Fibroblast of mammary gland (primary cell): ENCODE measurements around the gene ARF5.
"Not testable (repeated sequence)": the region's sequence is repeated elsewhere in the genome, so short reads cannot be mapped to it uniquely, and the experiment has no call there.

Experiments used
- DNase-seq: peaks from one replicate; pipeline ENCODE4 v3.0.0-alpha.2; 2010; ENCODE audit warnings: low read depth
- H3K4me3 ChIP-seq: 2 replicates; pipeline ENCODE4 v1.5.1; 2011; ENCODE audit warnings: low read depth, mild to moderate bottlenecking, low read length, moderate library complexity; ENCODE audit not compliant: control insufficient read depth
- TF ChIP-seq, protein P1 (sequence below): conservative IDR thresholded peaks from 2 replicates; pipeline ENCODE4 v1.5.1; 2011; ENCODE audit warnings: low read depth, low read length, inconsistent platforms; ENCODE audit not compliant: control insufficient read depth, insufficient read depth

Gene ARF5

DNA sequence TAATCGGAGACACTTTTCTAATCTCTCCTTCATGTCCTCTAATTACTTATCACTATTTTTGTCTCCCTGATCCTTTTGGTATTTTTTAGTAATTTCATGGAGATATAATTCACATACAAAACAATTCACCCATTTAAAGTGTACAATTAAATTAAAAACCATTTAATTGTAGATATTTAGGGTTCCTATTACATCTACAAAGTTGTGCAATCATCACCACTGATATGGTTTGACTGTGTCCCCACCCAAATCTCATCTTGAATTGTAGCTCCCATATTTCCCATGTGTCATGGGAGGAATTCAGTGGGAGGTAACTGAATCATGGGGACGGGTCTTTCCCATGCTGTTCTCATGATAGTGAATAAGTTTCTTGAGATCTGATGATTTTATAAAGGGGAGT, 31.8 kb upstream of the ARF5 start:
- DNase-seq = no peak
- TF ChIP-seq, protein P1, sequence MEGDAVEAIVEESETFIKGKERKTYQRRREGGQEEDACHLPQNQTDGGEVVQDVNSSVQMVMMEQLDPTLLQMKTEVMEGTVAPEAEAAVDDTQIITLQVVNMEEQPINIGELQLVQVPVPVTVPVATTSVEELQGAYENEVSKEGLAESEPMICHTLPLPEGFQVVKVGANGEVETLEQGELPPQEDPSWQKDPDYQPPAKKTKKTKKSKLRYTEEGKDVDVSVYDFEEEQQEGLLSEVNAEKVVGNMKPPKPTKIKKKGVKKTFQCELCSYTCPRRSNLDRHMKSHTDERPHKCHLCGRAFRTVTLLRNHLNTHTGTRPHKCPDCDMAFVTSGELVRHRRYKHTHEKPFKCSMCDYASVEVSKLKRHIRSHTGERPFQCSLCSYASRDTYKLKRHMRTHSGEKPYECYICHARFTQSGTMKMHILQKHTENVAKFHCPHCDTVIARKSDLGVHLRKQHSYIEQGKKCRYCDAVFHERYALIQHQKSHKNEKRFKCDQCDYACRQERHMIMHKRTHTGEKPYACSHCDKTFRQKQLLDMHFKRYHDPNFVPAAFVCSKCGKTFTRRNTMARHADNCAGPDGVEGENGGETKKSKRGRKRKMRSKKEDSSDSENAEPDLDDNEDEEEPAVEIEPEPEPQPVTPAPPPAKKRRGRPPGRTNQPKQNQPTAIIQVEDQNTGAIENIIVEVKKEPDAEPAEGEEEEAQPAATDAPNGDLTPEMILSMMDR = no peak
- H3K4me3 ChIP-seq = no peak overlapping the region

DNA sequence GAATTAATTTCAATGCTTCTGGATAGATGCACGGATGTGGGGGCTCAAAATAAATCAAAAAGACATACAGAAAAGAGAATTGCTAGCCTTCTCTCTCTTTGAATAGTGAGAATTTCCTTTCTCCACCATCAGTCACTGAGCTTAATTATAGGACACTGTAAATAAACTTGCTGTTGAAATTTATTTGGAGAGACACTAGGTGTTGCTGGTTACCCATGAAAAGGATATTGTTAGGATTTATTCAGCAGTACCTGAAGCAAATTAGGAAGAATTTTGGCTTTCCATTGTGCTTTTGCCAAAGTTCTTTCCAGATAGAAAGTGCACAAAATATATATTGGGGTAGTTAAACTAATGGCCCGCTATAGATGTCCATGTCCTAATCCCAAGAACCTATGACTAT, 30.4 kb upstream of the ARF5 start:
- no peak overlapping the region for H3K4me3 ChIP-seq
- no peak for DNase-seq
- TF ChIP-seq, protein P1 = peak; percentile 12

DNA sequence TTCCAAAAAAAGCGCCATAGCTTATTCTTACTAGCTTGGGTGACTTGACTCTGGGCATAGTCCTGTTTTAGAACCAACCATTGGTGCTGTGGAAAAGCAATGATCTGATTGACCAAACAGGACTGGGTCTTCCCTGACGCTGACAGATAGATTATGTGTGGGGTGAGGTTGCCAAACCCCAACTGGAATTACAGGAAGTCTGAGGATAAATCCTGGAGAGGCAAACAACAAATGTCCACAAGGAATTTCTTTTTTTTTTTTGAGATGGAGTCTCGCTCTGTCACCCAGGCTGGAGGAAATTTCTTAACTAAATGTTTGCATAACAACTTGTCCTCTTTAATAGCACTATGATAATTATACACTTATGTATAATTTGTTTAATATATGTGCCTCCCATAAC, 22.0 kb upstream of the ARF5 start:
- TF ChIP-seq, protein P1 = no peak
- no peak overlapping the region for H3K4me3 ChIP-seq
- no peak for DNase-seq

DNA sequence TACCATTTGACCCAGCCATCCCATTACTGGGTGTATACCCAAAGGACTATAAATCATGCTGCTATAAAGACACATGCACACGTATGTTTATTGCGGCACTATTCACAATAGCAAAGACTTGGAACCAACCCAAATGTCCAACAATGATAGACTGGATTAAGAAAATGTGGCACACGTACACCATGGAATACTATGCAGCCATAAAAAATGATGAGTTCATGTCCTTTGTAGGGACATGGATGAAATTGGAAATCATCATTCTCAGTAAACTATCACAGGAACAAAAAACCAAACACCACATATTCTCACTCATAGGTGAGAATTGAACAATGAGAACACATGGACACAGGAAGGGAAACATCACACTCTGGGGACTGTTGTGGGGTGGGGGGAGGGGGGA, 20.2 kb upstream of the ARF5 start:
- H3K4me3 ChIP-seq, DNase-seq: not testable (repeated sequence)

DNA sequence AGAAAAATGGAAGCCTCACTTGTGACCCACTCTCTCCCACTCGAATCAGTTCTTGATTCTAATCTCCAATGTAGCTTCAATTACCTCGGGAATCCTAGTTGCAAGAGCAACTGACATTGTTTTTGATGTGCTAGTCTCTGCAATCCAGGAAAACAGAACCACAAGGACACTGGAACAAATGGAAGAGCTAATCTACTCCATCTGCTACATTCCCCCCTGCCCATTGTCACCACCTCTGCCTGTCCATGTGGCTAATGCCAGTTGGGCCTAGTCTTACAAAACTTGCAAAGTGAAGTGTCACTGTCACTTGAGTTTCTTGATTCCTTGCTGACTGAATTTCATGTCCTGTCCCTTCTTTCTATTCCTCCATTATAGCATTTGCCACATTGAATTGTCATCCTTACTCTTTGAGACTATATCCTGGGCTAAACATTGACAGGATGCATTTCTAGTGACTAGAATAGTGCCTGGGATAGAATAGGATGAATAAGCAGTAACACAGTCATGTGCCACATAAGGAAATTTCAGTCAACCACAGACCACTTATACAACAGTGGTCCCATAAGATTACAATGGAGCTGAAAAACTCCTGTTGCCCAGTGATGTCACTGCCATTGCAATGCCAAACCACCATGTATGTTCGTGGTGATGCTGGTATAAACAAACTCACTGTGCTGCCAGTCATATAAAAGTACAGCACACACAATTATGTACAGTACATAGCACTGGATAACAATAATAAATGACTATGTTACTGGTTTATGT, 16.3 kb upstream of the ARF5 start:
- no peak overlapping the region for H3K4me3 ChIP-seq
- TF ChIP-seq, protein P1 = no peak
- DNase-seq = no peak

DNA sequence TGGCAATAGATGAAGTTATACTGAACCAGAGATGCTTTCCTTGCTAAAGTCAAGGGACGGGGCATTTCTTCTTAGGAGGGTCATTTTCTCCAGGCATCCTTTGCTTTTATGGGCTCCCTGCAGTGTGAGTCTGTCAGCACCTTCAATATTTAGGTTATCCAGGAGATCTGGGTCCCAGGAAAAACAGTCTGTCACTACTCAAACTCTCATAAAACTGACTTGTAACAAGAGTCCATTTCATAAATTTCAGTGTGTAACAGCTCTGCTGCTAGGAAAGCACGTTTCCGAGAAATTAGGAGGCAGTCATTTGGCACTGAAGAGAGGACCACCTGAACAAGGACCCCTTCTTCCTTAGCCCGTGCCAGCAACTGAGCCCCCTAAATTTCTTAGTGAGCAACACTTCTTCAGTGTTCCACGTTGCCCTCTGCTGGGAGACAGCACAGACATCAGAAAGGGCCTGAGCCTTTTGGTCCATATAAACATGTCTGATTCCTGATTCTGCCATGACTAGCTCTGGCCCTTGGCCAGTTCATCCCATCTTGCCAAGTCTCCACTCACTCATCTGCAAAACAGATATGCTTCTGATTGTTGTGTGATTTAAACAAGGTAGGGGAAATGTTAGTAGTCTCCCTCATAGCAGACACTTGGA, 10.1 kb upstream of the ARF5 start:
- TF ChIP-seq, protein P1 = peak; percentile 44
- DNase-seq = peak; percentile 81
- H3K4me3 ChIP-seq = no peak overlapping the region

DNA sequence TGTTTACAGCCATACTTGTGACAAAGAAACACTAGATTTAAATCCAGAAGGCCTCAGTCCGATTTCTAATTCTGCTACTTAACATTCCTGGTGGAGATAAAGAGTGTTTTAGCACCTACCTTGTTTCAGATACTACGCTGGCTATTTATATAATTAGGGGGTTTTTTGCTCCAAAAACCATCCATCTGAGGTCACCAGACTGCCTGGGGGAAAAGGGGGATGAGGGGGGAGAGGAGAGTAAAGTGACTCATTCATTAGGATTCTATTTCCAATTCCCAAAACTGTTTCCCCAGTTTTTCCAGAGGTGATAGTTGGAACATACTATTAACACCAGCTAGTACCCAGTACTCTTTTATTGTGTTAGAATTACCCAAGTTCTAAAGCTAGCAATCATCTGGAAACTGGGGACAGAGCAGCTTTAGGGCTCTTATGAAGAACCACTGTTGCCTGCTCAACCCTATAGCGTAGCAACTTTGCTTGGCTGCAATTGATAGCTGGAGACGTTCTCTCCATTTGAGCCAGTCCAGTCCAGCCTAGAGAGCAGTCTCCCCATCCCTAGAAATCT, 9.4 kb upstream of the ARF5 start:
- no peak overlapping the region for H3K4me3 ChIP-seq
- TF ChIP-seq, protein P1 = no peak
- DNase-seq = peak; percentile 25
